Bronchial epithelial cell (primary cell): ENCODE data around the gene VSTM4. TPM values are rescaled to one million over a fixed set of nuclear protein-coding genes. Genes with fewer than 3 reads are reported as not detected.

Experiments
- DNase-seq: peaks from one replicate; pipeline ENCODE4 v3.0.0-alpha.2; 2010; ENCODE audit warnings: low read depth
- FAIRE-seq: peaks from 2 replicates; lab custom pipeline; 2011; peaks lifted over from hg19 to GRCh38; lab: Jason Lieb, UNC
- H3K27me3 ChIP-seq: 2 replicates; pipeline ENCODE4 v1.5.1; 2011; ENCODE audit warnings: low read length; ENCODE audit not compliant: control insufficient read depth, insufficient read depth
- H3K36me3 ChIP-seq: 2 replicates; pipeline ENCODE4 v1.5.1; 2011; ENCODE audit warnings: low read length; ENCODE audit not compliant: control insufficient read depth, insufficient read depth
- H3K4me3 ChIP-seq: 2 replicates; pipeline ENCODE4 v1.5.1; 2011; ENCODE audit warnings: mild to moderate bottlenecking, low read depth, low read length, control low read depth
- total RNA-seq: library from RNA; depleted of rRNA; stranded (reverse); fragments of >200 nt; gene quantifications from 2 replicates; pipeline ENCODE4 v1.2.1, GENCODE V29; 2014
- TF ChIP-seq, protein P1 (sequence below): IDR thresholded peaks from 2 replicates; pipeline ENCODE4 v1.5.1; 2011; ENCODE audit warnings: mild to moderate bottlenecking, moderate library complexity, low read length, control low read depth, inconsistent platforms; ENCODE audit not compliant: insufficient read depth, severe bottlenecking

Gene VSTM4
- total RNA-seq, 1 donor from 2014 or later, result under 0.01 TPM

DNA sequence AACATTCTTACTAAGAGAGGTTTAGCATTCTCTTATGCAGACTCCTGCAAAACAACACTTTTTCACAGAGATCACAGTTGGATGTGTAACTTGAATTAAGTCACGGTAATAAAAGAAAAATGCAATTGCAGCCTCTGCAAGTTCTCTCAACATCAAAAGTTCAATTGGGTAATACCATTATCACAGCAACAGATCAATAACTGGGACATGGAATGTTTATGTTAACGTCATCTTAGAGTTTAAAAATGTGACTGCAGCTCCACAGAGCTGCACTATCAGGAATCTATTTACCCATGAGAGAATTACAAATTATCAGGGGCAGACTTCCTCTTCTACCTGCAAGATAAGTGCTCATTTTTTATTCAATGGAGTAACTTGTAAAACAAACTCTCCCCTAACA lies 86.7 kb downstream of the VSTM4 start:
- TF ChIP-seq, protein P1, sequence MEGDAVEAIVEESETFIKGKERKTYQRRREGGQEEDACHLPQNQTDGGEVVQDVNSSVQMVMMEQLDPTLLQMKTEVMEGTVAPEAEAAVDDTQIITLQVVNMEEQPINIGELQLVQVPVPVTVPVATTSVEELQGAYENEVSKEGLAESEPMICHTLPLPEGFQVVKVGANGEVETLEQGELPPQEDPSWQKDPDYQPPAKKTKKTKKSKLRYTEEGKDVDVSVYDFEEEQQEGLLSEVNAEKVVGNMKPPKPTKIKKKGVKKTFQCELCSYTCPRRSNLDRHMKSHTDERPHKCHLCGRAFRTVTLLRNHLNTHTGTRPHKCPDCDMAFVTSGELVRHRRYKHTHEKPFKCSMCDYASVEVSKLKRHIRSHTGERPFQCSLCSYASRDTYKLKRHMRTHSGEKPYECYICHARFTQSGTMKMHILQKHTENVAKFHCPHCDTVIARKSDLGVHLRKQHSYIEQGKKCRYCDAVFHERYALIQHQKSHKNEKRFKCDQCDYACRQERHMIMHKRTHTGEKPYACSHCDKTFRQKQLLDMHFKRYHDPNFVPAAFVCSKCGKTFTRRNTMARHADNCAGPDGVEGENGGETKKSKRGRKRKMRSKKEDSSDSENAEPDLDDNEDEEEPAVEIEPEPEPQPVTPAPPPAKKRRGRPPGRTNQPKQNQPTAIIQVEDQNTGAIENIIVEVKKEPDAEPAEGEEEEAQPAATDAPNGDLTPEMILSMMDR, result no peak
- DNase-seq (no peak), FAIRE-seq (no peak)
- no peaks in the 10 kb centered on the region for H3K27me3 ChIP-seq
- H3K36me3 ChIP-seq, result no peaks in the 10 kb centered on the region
- no peak overlapping the region for H3K4me3 ChIP-seq

DNA sequence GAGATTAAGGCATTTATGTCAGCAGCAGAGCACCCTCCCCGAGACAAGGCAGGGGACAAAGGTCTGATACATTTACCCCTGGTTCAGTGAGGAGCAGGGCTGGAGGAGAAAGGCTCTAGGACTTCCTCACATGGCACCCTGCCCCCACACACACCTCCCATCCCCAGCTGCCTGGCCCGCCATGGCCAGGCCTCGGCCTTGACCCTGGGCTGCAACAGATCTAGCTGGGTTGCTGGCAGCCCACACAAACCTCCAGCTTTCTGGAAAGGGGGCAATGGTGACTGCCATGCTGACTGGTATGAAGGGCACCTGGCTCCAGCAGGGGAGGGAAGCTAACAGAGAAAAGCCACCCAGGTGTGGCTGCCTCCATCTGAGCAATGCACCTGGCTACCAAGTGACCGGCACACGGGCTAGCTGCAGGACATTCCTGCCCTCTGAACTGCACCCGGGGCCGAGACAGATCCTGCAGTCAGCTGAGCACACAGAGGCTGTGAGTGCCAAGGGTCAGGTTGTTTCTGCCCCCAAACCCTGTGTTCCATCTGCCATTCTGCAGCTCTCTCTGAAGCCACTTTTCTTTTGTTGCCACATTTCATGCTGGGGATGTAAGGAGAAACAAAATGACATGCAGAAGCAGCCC lies 89.9 kb downstream of the VSTM4 start:
- no peaks in the 10 kb centered on the region for H3K36me3 ChIP-seq
- H3K27me3 ChIP-seq, result no peaks in the 10 kb centered on the region
- TF ChIP-seq, protein P1, result no peak
- no peak for DNase-seq
- FAIRE-seq, result no peak
- no peak overlapping the region for H3K4me3 ChIP-seq

GRCh38 chr10:49024484-49024883 lies 90.8 kb downstream of the VSTM4 start:
- Histone ChIP-seq H3K36me3 (no peaks in the 10 kb centered on the region), H3K4me3 (no peak overlapping the region), H3K27me3 (no peaks in the 10 kb centered on the region)
- no peak for FAIRE-seq
- no peak for DNase-seq
- TF ChIP-seq, protein P1, result no peak

GRCh38 chr10:49023752-49024151 lies 91.6 kb downstream of the VSTM4 start:
- TF ChIP-seq, protein P1, result no peak
- Histone ChIP-seq H3K27me3 (no peaks in the 10 kb centered on the region), H3K36me3 (no peaks in the 10 kb centered on the region), H3K4me3 (no peak overlapping the region)
- DNase-seq, result no peak
- FAIRE-seq, result no peak

DNA sequence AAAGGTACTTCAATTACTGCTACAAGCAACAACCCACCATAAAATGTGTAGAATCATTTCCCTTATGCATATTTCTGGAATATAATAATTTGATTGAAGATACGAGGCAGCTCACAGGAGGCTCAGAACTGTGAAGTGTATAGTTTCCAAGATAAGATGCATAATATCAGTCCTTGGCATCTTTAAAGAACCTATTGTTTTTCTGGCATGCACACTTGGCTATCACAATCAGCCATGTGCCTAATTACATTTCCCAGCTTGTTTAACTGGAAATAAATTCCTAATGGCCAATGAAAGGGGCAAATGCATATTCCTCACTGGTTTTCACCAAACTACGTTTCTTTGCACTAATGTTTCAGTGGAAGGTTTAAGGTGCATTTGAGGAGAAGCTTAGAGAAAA lies 92.3 kb downstream of the VSTM4 start:
- TF ChIP-seq, protein P1, result no peak
- FAIRE-seq (no peak), DNase-seq (no peak)
- no peaks in the 10 kb centered on the region for H3K27me3 ChIP-seq
- no peaks in the 10 kb centered on the region for H3K36me3 ChIP-seq
- H3K4me3 ChIP-seq, result no peak overlapping the region

- FAIRE-seq (no peak), DNase-seq (no peak)
- Histone ChIP-seq H3K36me3 (no peaks in the 10 kb centered on the region), H3K4me3 (no peak overlapping the region), H3K27me3 (no peaks in the 10 kb centered on the region)
- TF ChIP-seq, protein P1, result no peak
Measured at GRCh38 chr10:49021685-49022084, 93.6 kb downstream of the VSTM4 start.
